K562 (cell line): ENCODE data around the gene HFE. TPM values are rescaled to one million over a fixed set of nuclear protein-coding genes. Genes with fewer than 3 reads are reported as not detected.
A peak's percentile ranks its signal among the peaks of the same experiment; 100 is the strongest.

ENCODE experiments used
- ATAC-seq: fragments of 200-7000 bp; cut with Tn5 transposase; 3 replicates; pipeline ENCODE4 v1.9.1; 2020; ENCODE audit warnings: moderate library complexity
- BruUV-seq: library from RNA; stranded (reverse); fragments of 400-500 nt; replicated peaks from 2 replicates; lab custom pipeline; 2021; lab: Mats Ljungman, UMichigan
- CTCF ChIA-PET: fragments of 300-600 bp; formaldehyde crosslinking; extraction: SDS; loops from one replicate; lab custom pipeline; 2021; ENCODE audit warnings: low intra/inter-chr PET ratio; lab: Yijun Ruan, JAX
- POLR2A ChIA-PET: fragments of 300-600, 350-650 bp; sonication (Branson Sonifier 250); formaldehyde crosslinking; extraction: SDS; loops from one replicate; lab custom pipeline; 2021; ENCODE audit warnings: antibody characterized with exemption, inconsistent platforms; lab: Yijun Ruan, JAX
- DNase-seq, 4 experiments: peaks; one replicate each; pipeline versions ENCODE4 v3.0.0 to v3.0.0-alpha.2; 2011 to 2018; ENCODE audit warnings: low spot score in 3 of 4, mixed read lengths in 3 of 4; ENCODE audit errors: extremely low read depth in 1 of 4
- FAIRE-seq: peaks from 2 replicates; lab custom pipeline; 2011; peaks lifted over from hg19 to GRCh38; lab: Jason Lieb, UNC
- H2AFZ ChIP-seq: 2 replicates; pipeline ENCODE4 v1.6.0; 2011; ENCODE audit warnings: low read depth, low read length, control low read depth, inconsistent platforms
- H3K27ac ChIP-seq: fragments of 200-600 bp; 3 replicates; pipeline ENCODE4 v1.8.0; 2011; ENCODE audit warnings: low read depth, mild to moderate bottlenecking, control low read depth, inconsistent platforms, low read length, moderate library complexity, mixed read lengths; ENCODE audit errors: extremely low read depth
- H3K27me3 ChIP-seq, 2 experiments: fragments of 300-600 bp in 1 of 2; 2 replicates in 1 of 2; 3 replicates in 1 of 2; pipeline versions ENCODE4 v1.6.0 to v1.8.0; 2011; ENCODE audit warnings: inconsistent platforms in 2 of 2, low read length in 2 of 2, mild to moderate bottlenecking in 1 of 2, mixed read lengths in 1 of 2, moderate library complexity in 1 of 2; ENCODE audit not compliant: control insufficient read depth in 2 of 2, insufficient read depth in 2 of 2
- H3K36me3 ChIP-seq: fragments of 300-600 bp; 3 replicates; pipeline ENCODE4 v1.8.0; 2011; ENCODE audit warnings: mild to moderate bottlenecking, low read length, inconsistent platforms; ENCODE audit not compliant: control insufficient read depth, insufficient read depth
- H3K4me1 ChIP-seq, 2 experiments: fragments of 200-600 bp in 1 of 2; replicated peaks in 1 of 2; 2 replicates in 1 of 2; 3 replicates in 1 of 2; pipeline versions ENCODE4 v1.5.1 to v1.8.0; 2011; ENCODE audit warnings: inconsistent platforms in 2 of 2, low read length in 2 of 2, mild to moderate bottlenecking in 1 of 2, mixed read lengths in 1 of 2, moderate library complexity in 1 of 2; ENCODE audit not compliant: control insufficient read depth in 2 of 2, insufficient read depth in 2 of 2
- H3K4me2 ChIP-seq: 2 replicates; pipeline ENCODE4 v1.6.1; 2011; ENCODE audit warnings: low read length, control low read depth, inconsistent platforms, mixed read lengths; ENCODE audit not compliant: insufficient read depth
- H3K4me3 ChIP-seq: fragments of 200-600 bp; sonication (generic), shearing (Covaris generic); 2 replicates; pipeline ENCODE4 v1.5.1; 2016; ENCODE audit warnings: control low read depth, inconsistent platforms
- H3K79me2 ChIP-seq: fragments of 200-600 bp; 3 replicates; pipeline ENCODE4 v1.8.0; 2011; ENCODE audit warnings: low read length, inconsistent platforms; ENCODE audit not compliant: control insufficient read depth, insufficient read depth
- H3K9ac ChIP-seq, 2 experiments: 2 replicates each; pipeline versions ENCODE4 v1.6.0 to v1.6.1; 2011; ENCODE audit warnings: low read depth in 2 of 2, low read length in 2 of 2, control low read depth in 1 of 2, inconsistent platforms in 1 of 2, mild to moderate bottlenecking in 1 of 2, mixed read lengths in 1 of 2; ENCODE audit not compliant: insufficient read depth in 1 of 2
- H3K9me1 ChIP-seq: one replicate; pipeline ENCODE4 v1.6.0; 2011; ENCODE audit warnings: inconsistent platforms, mild to moderate bottlenecking, low read length, moderate library complexity; ENCODE audit not compliant: control insufficient read depth, insufficient read depth
- H3K9me3 ChIP-seq: replicated peaks from 2 replicates; pipeline ENCODE4 v1.5.1; 2011; ENCODE audit warnings: low read depth, low read length, inconsistent platforms; ENCODE audit not compliant: control insufficient read depth, insufficient read depth
- H4K20me1 ChIP-seq: replicated peaks from 2 replicates; pipeline ENCODE4 v1.6.1; 2011; ENCODE audit warnings: low read length, inconsistent platforms, mixed read lengths; ENCODE audit not compliant: control insufficient read depth, insufficient read depth
- ARID3B ChIP-seq: fragments of 250-450 bp; sonication (Bioruptor Pico); IDR thresholded peaks from 2 replicates; pipeline ENCODE4 v1.4.0; 2020; ENCODE audit warnings: borderline replicate concordance
- CREB1 ChIP-seq, 2 experiments: sonication (generic) in 1 of 2; formaldehyde crosslinking in 1 of 2; IDR thresholded peaks; 2 replicates each; pipeline versions ENCODE4 v1.6.1 to v1.8.0; 2012 to 2022; ENCODE audit warnings: inconsistent platforms in 1 of 2, mild to moderate bottlenecking in 1 of 2, missing genetic modification reagents in 1 of 2, moderate library complexity in 1 of 2
- DACH1 ChIP-seq: fragments of 450-650 bp; IDR thresholded peaks from 2 replicates; pipeline ENCODE4 v1.6.1; 2018; ENCODE audit not compliant: partially characterized antibody
- DNMT1 ChIP-seq: fragments of 450-650 bp; IDR thresholded peaks from 2 replicates; pipeline ENCODE4 v1.6.1; 2016; ENCODE audit warnings: antibody characterized with exemption, mild to moderate bottlenecking
- EZH2 ChIP-seq: IDR thresholded peaks from 2 replicates; pipeline ENCODE4 v1.6.1; 2012; ENCODE audit warnings: low read depth, mild to moderate bottlenecking, inconsistent platforms, low read length, borderline replicate concordance
- MITF ChIP-seq: IDR thresholded peaks from 2 replicates; pipeline ENCODE4 v1.6.1; 2014; ENCODE audit warnings: antibody characterized with exemption
- SMARCC2 ChIP-seq: fragments of 450-650 bp; IDR thresholded peaks from 2 replicates; pipeline ENCODE4 v1.6.1; 2017; ENCODE audit warnings: antibody characterized with exemption, moderate library complexity, mild to moderate bottlenecking, low read depth
- TSHZ1 ChIP-seq: fragments of 250-450 bp; sonication (Bioruptor Pico); IDR thresholded peaks from 2 replicates; pipeline ENCODE4 v1.4.0; 2020; ENCODE audit warnings: mild to moderate bottlenecking, moderate library complexity
- U2AF1 ChIP-seq: fragments of 200-400 bp; formaldehyde crosslinking; optimal IDR thresholded peaks from 2 replicates; pipeline ENCODE3; 2017; ENCODE audit warnings: mild to moderate bottlenecking, low read depth, low read length, moderate library complexity
- USF2 ChIP-seq: sonication (generic); formaldehyde crosslinking; IDR thresholded peaks from 2 replicates; pipeline ENCODE4 v1.5.0; 2020; ENCODE audit warnings: missing genetic modification reagents
- ZEB2 ChIP-seq: fragments of 450-650 bp; IDR thresholded peaks from 2 replicates; pipeline ENCODE4 v1.6.1; 2016
- ZNF77 ChIP-seq: fragments of 250-450 bp; sonication (Bioruptor Pico); IDR thresholded peaks from 2 replicates; pipeline ENCODE4 v1.5.0; 2020
- WGBS: fragments of 100-300 bp; shearing (Covaris generic); methylation state at CpG from one replicate; pipeline ENCODE4 v1.1.6; 2016; ENCODE audit warnings: low coverage, mixed read lengths; ENCODE audit not compliant: insufficient coverage; ENCODE audit errors: missing lambda C conversion rate; 5-methylcytosine and 5-hydroxymethylcytosine counted together
- in situ Hi-C: fragments of 300-500 bp; cut with MboI; formaldehyde crosslinking; loops from 4 replicates; pipeline ENCODE4 v1.15.0; 2018; ENCODE audit warnings: inconsistent platforms, mixed read lengths
- intact Hi-C: fragments of 100-400 bp; cut with micrococcal nuclease; formaldehyde crosslinking; loops from 2 replicates; pipeline ENCODE4 v1.14.2; 2022
- polyA plus RNA-seq, 8 experiments: library from polyadenylated mRNA; depleted of rRNA in 4 of 8; stranded (reverse) in 5 of 8; unstranded in 3 of 8; fragments of >200 nt; fragmentation: Nextera tagmentation in 2 of 8; fragmentation: Illumina TruSeq in 1 of 8; extraction: Ambion mirVana in 2 of 8; extraction: Trizol in 1 of 8; gene quantifications; 2 replicates each; pipeline versions ENCODE4 v1.2.1 to v1.2.3, GENCODE V29; 2011 to 2014; ENCODE audit warnings: inconsistent platforms in 1 of 8, missing spikeins in 1 of 8
- total RNA-seq, 7 experiments: library from RNA; depleted of rRNA in 6 of 7; stranded (reverse); fragments of >200 nt in 6 of 7; fragmentation: Illumina TruSeq in 2 of 7; extraction: Trizol in 2 of 7; gene quantifications; 2 replicates each; pipeline versions ENCODE4 v1.2.1 to v1.2.3, GENCODE V29; 2011 to 2021; ENCODE audit warnings: low replicate concordance in 1 of 7

HFE gene
- total and polyA plus RNA-seq, 9 of the 15 experiments (the other 6 are each of a cell fraction or from before 2014, with no cell fraction given), result 0.14 to 1.2 (median 0.76) TPM

GRCh38 chr6:26055719-26056582 lies 31.3 kb upstream of the HFE start:
- DNase-seq (peak; percentile 86 to 98 (median 92)), FAIRE-seq (peak; percentile 69), ATAC-seq (peak; percentile 81)
- CTCF ChIA-PET, result interaction anchor here (0.5 to 1.2 kb wide), 4 partner anchors 23 to 100 kb away, joined by 3 to 5 read pairs (median 4); a partner anchor contains a TSS
- Histone ChIP-seq H3K4me1 (peaks cover 5 to 29% of the 10 kb centered on the region in 2 experiments), H3K4me3 (peak overlapping the region; percentile 60), H3K4me2 (peak overlapping the region; percentile 99), H2AFZ (peak overlapping the region; percentile 75), H3K9ac (peak overlapping the region; percentile 89 to 94), H3K27ac (peak overlapping the region; percentile 94), H3K9me3 (no peaks in the 10 kb centered on the region), H3K79me2 (peaks cover 36% of the 10 kb centered on the region), H3K9me1 (no peaks in the 10 kb centered on the region), H3K36me3 (no peaks in the 10 kb centered on the region; the same call in 2 of the 3 replicates), H3K27me3 (no peaks in the 10 kb centered on the region), H4K20me1 (no peaks in the 10 kb centered on the region)
- WGBS, result 0% methylated on average over 51 of the region's 51 CpGs
- in situ Hi-C loops (no loop called here), intact Hi-C loops (loop anchor here (1.0 to 2.0 kb wide), 7 partner anchors 24 to 160 kb away; a partner anchor contains a TSS)
- TSS peak; percentile 95 for BruUV-seq
- POLR2A ChIA-PET, result interaction anchor here (0.6 to 23.0 kb wide), 22 partner anchors 10 to 1291 kb away, joined by 3 to 597 read pairs (median 4); partner anchors contain the start of gene HFE
- no peak for TF ChIP-seq TSHZ1
- no peak for TF ChIP-seq U2AF1
- TF ChIP-seq CREB1 (IDR thresholded peaks at IDR 0.05), result peak; percentile 54
- TF ChIP-seq CREB1 (CRISPR knock-in tag; IDR thresholded peaks at IDR 0.05), result peak; percentile 50
- TF ChIP-seq EZH2, result no peak
- no peak for TF ChIP-seq DACH1
- no peak for TF ChIP-seq ZEB2
- peak; percentile 21; the same call in 1 of the 2 replicates for TF ChIP-seq MITF
- TF ChIP-seq SMARCC2, result no peak
- peak; percentile 82; the same call in 1 of the 2 replicates for TF ChIP-seq DNMT1
- TF ChIP-seq USF2 (CRISPR knock-in tag), result no peak
- TF ChIP-seq ARID3B (CRISPR knock-in tag), result no peak
- 0 out of 2 replicates have a peak, but pooled peaks have one; percentile 80 for TF ChIP-seq ZNF77 (CRISPR knock-in tag)
